Gastrocnemius medialis (tissue), 4 donors: ENCODE data around the gene CSF1. TPM values are rescaled to one million over a fixed set of nuclear protein-coding genes. Genes with fewer than 3 reads are reported as not detected.
A peak's percentile ranks its signal among the peaks of the same experiment; 100 is the strongest.

Experiments used
- ATAC-seq, 2 donors: fragments of 150-250 bp; one replicate each; pipeline ENCODE4 v1.9.1; 2016
- DNase-seq, 2 donors: peaks; one replicate each; pipeline ENCODE4 v3.0.0-alpha.2; 2019
- H3K27ac ChIP-seq, 4 donors: fragments of 200-600 bp; sonication (generic); 1 replicate in 1 of 4; 2 replicates in 3 of 4; pipeline ENCODE4 v1.5.1; 2016 to 2018; ENCODE audit warnings: mild to moderate bottlenecking in 2 of 4, moderate library complexity in 1 of 4
- H3K27me3 ChIP-seq, 3 donors: fragments of 200-600 bp; sonication (generic) in 2 of 3; 1 replicate in 1 of 3; 2 replicates in 2 of 3; pipeline versions ENCODE4 v1.5.1 to v1.6.0; 2016 to 2019; ENCODE audit warnings: mild to moderate bottlenecking in 1 of 3, moderate library complexity in 1 of 3
- H3K36me3 ChIP-seq, 2 donors: fragments of 200-600 bp; sonication (generic) in 1 of 2; one replicate each; pipeline ENCODE4 v1.5.1; 2017 to 2018
- H3K4me1 ChIP-seq, 2 donors: fragments of 200-600 bp; sonication (generic) in 1 of 2; one replicate each; pipeline ENCODE4 v1.5.1; 2016 to 2017; ENCODE audit warnings: mild to moderate bottlenecking in 2 of 2
- H3K4me3 ChIP-seq, 4 donors: fragments of 200-600 bp; sonication (generic) in 3 of 4; 1 replicate in 1 of 4; 2 replicates in 3 of 4; pipeline ENCODE4 v1.5.1; 2016 to 2019; ENCODE audit warnings: mild to moderate bottlenecking in 2 of 4
- H3K9me3 ChIP-seq, 3 donors: fragments of 200-600 bp; sonication (generic) in 2 of 3; 1 replicate in 1 of 3; 2 replicates in 2 of 3; pipeline ENCODE4 v1.5.1; 2016 to 2019
- CTCF ChIP-seq, 5 experiments: fragments of 450-650 bp in 3 of 5; fragments of 200-600 bp in 2 of 5; sonication (generic) in 2 of 5; IDR thresholded peaks in 4 of 5; conservative IDR thresholded peaks in 1 of 5; 1 replicate in 4 of 5; 2 replicates in 1 of 5; pipeline ENCODE4 v1.5.1; 2016 to 2019; ENCODE audit warnings: antibody characterized with exemption in 5 of 5, mild to moderate bottlenecking in 3 of 5, moderate library complexity in 3 of 5
- POLR2A ChIP-seq, 2 donors: fragments of 450-650 bp; IDR thresholded peaks; one replicate each; pipeline ENCODE4 v1.6.1; 2017; ENCODE audit warnings: antibody characterized with exemption in 2 of 2, mild to moderate bottlenecking in 2 of 2, moderate library complexity in 2 of 2
- in situ Hi-C, 4 donors: fragments of 200-750 bp; cut with MboI; loops; one replicate each; pipeline versions ENCODE4 v1.15.0 to v1.8.0; 2017; ENCODE audit warnings: low sequenced_read_pairs in 4 of 4
- intact Hi-C: fragments of 100-400 bp; cut with DNase I; formaldehyde crosslinking; loops from one replicate; pipeline ENCODE4 v1.15.1; 2023; ENCODE audit warnings: low total_unique reads
- total RNA-seq, 4 donors: library from RNA; depleted of rRNA; stranded (reverse); fragments of >200 nt; gene quantifications; one replicate each; pipeline versions ENCODE4 v1.1.0 to v1.2.3, GENCODE V29; 2016

Gene CSF1
- total RNA-seq, 4 donors from 2014 or later, result 14.6 to 31.1 (median 19.6) TPM

- in situ Hi-C loops, result no loop called here
- Histone ChIP-seq H3K27ac (no peak overlapping the region), H3K27me3 (no peaks in the 10 kb centered on the region), H3K4me1 (peaks cover 0 to 13% of the 10 kb centered on the region in 2 donors), H3K4me3 (no peak overlapping the region), H3K36me3 (no peaks in the 10 kb centered on the region), H3K9me3 (no peaks in the 10 kb centered on the region)
- DNase-seq, result no peak
- TF ChIP-seq CTCF (IDR thresholded peaks at IDR 0.05 in 4 of 5, conservative IDR thresholded peaks at IDR 0.05 in 1 of 5), result no peak
- TF ChIP-seq POLR2A (IDR thresholded peaks at IDR 0.05), result no peak
- intact Hi-C loops, result no loop called here
- ATAC-seq, result no peak
These were observed 7.2 kb upstream of the CSF1 start for GRCh38 chr1:109903376-109903930.

- peaks cover 0 to 15% of the 10 kb centered on the region in 2 donors for H3K4me1 ChIP-seq
- H3K36me3 ChIP-seq, result no peaks in the 10 kb centered on the region
- H3K27ac ChIP-seq, result peak overlapping the region in 1 of 4 donors; percentile 31
- DNase-seq, result peak in 1 of 2 donors; percentile 39
- H3K9me3 ChIP-seq, result no peaks in the 10 kb centered on the region
- no peaks in the 10 kb centered on the region for H3K27me3 ChIP-seq
- no peak overlapping the region for H3K4me3 ChIP-seq
- in situ Hi-C loops (no loop called here), intact Hi-C loops (no loop called here)
- no peak for TF ChIP-seq CTCF (IDR thresholded peaks at IDR 0.05 in 4 of 5, conservative IDR thresholded peaks at IDR 0.05 in 1 of 5)
- TF ChIP-seq POLR2A (IDR thresholded peaks at IDR 0.05), result no peak
- peak; percentile 49 to 68 for ATAC-seq
These were observed 6.4 kb upstream of the CSF1 start for GRCh38 chr1:109904105-109904817.

GRCh38 chr1:109905491-109905890 is 5.2 kb upstream of the CSF1 start:
- Histone ChIP-seq H3K27ac (no peak overlapping the region), H3K36me3 (no peaks in the 10 kb centered on the region), H3K27me3 (no peaks in the 10 kb centered on the region), H3K4me3 (no peak overlapping the region), H3K4me1 (peaks cover 7 to 25% of the 10 kb centered on the region in 2 donors), H3K9me3 (no peaks in the 10 kb centered on the region)
- DNase-seq, result no peak
- no peak for ATAC-seq
- intact Hi-C loops (no loop called here), in situ Hi-C loops (no loop called here)
- no peak for TF ChIP-seq POLR2A (IDR thresholded peaks at IDR 0.05)
- no peak for TF ChIP-seq CTCF (IDR thresholded peaks at IDR 0.05 in 4 of 5, conservative IDR thresholded peaks at IDR 0.05 in 1 of 5)

GRCh38 chr1:109906160-109906838 is 4.3 kb upstream of the CSF1 start:
- Histone ChIP-seq H3K4me1 (peaks cover 8 to 25% of the 10 kb centered on the region in 2 donors), H3K27me3 (no peaks in the 10 kb centered on the region), H3K27ac (no peak overlapping the region), H3K4me3 (no peak overlapping the region), H3K36me3 (no peaks in the 10 kb centered on the region), H3K9me3 (no peaks in the 10 kb centered on the region)
- no peak for TF ChIP-seq POLR2A (IDR thresholded peaks at IDR 0.05)
- no peak for TF ChIP-seq CTCF (IDR thresholded peaks at IDR 0.05 in 4 of 5, conservative IDR thresholded peaks at IDR 0.05 in 1 of 5)
- in situ Hi-C loops (no loop called here), intact Hi-C loops (no loop called here)
- ATAC-seq (no peak), DNase-seq (no peak)
